CD4-positive, alpha-beta T cell (primary cell): ENCODE data around the gene MGAT5. TPM values are rescaled to one million over a fixed set of nuclear protein-coding genes. Genes with fewer than 3 reads are reported as not detected.
A peak's percentile ranks its signal among the peaks of the same experiment; 100 is the strongest.

ENCODE experiments used
- ATAC-seq: fragments of 200-7000 bp; cut with Tn5 transposase; one replicate; pipeline ENCODE4 v1.10.0; 2022; ENCODE audit warnings: mild to moderate bottlenecking; ENCODE audit not compliant: poor library complexity
- CTCF ChIA-PET: fragments of 350-600 bp; sonication (Branson Sonifier 250); formaldehyde crosslinking; loops from one replicate; lab custom pipeline; 2021; ENCODE audit warnings: antibody characterized with exemption, inconsistent platforms; lab: Charles Lee
- POLR2A ChIA-PET: fragments of 350-600 bp; sonication (Branson Sonifier 250); formaldehyde crosslinking; loops from one replicate; lab custom pipeline; 2021; ENCODE audit warnings: antibody characterized with exemption, inconsistent platforms; lab: Charles Lee
- DNase-seq, 14 experiments: peaks; one replicate each; pipeline ENCODE4 v3.0.0-alpha.2; 2013 to 2020; ENCODE audit warnings: mixed read lengths in 2 of 14
- H3K27ac ChIP-seq, 2 donors: one replicate each; pipeline versions ENCODE4 v1.5.1 to v1.7.0; 2013; ENCODE audit warnings: low read length in 2 of 2, low read depth in 1 of 2, mild to moderate bottlenecking in 1 of 2
- H3K27me3 ChIP-seq, 2 experiments: 1 replicate in 1 of 2; 2 replicates in 1 of 2; pipeline versions ENCODE4 v1.6.1 to v1.7.0; 2013; ENCODE audit warnings: low read length in 2 of 2, control low read depth in 1 of 2, mild to moderate bottlenecking in 1 of 2, moderate library complexity in 1 of 2; ENCODE audit not compliant: insufficient read depth in 2 of 2, control insufficient read depth in 1 of 2
- H3K36me3 ChIP-seq: one replicate; pipeline ENCODE4 v1.6.1; 2013; ENCODE audit warnings: low read length, control low read depth; ENCODE audit not compliant: insufficient read depth
- H3K4me1 ChIP-seq: one replicate; pipeline ENCODE4 v1.6.1; 2013; ENCODE audit warnings: low read length, control low read depth; ENCODE audit not compliant: insufficient read depth
- H3K4me3 ChIP-seq: one replicate; pipeline ENCODE4 v1.5.1; 2013; ENCODE audit warnings: mild to moderate bottlenecking, low read length, moderate library complexity
- H3K9me3 ChIP-seq, 2 experiments: 1 replicate in 1 of 2; 2 replicates in 1 of 2; pipeline versions ENCODE4 v1.6.1 to v1.7.0; 2013; ENCODE audit warnings: low read length in 2 of 2, mild to moderate bottlenecking in 2 of 2, control low read depth in 1 of 2, moderate library complexity in 1 of 2; ENCODE audit not compliant: control insufficient read depth in 1 of 2, insufficient read depth in 1 of 2
- H3K27ac Mint-ChIP-seq: one replicate; pipeline ENCODE4 v1.8.0; 2020; ENCODE audit warnings: mixed read lengths
- H3K27me3 Mint-ChIP-seq: one replicate; pipeline ENCODE4 v1.8.0; 2021; ENCODE audit warnings: mixed read lengths
- H3K36me3 Mint-ChIP-seq: one replicate; pipeline ENCODE4 v1.8.0; 2021; ENCODE audit warnings: low read depth, mixed read lengths
- H3K4me1 Mint-ChIP-seq: one replicate; pipeline ENCODE4 v1.8.0; 2021; ENCODE audit warnings: low read depth, mixed read lengths
- H3K4me3 Mint-ChIP-seq: one replicate; pipeline ENCODE4 v1.8.0; 2020; ENCODE audit warnings: mild to moderate bottlenecking, mixed read lengths
- H3K9me3 Mint-ChIP-seq: one replicate; pipeline ENCODE4 v1.8.0; 2020; ENCODE audit warnings: mixed read lengths
- CTCF ChIP-seq: fragments of 200-600 bp; IDR thresholded peaks from one replicate; pipeline ENCODE4 v1.8.0; 2022; ENCODE audit warnings: antibody characterized with exemption, mild to moderate bottlenecking
- intact Hi-C, 2 experiments: fragments of 100-400 bp; cut with DNase I in 1 of 2; cut with micrococcal nuclease in 1 of 2; formaldehyde crosslinking; loops; one replicate each; pipeline versions ENCODE4 v1.15.1 to v1.9.0; 2023 to 2025; cut with DNase I, micrococcal nuclease
- total RNA-seq, 174 experiments: library from RNA in 2 of 174; stranded (reverse) in 2 of 174; gene quantifications; one replicate each; pipeline ENCODE4 v1.2.3 and lab custom pipeline; 2021 to 2026

MGAT5 gene
- total RNA-seq, 2 experiments from 2014 or later: 77.5 to 77.8 TPM

- DNase-seq (no peak), ATAC-seq (no peak)
- no peak overlapping the region for H3K4me3 ChIP-seq
- CTCF ChIA-PET: no interaction called here
- Mint-ChIP-seq H3K4me1 (peaks cover 74% of the 10 kb centered on the region), H3K36me3 (peaks cover 20% of the 10 kb centered on the region), H3K9me3 (no peaks in the 10 kb centered on the region), H3K4me3 (no peak overlapping the region), H3K27ac (peak overlapping the region; percentile 56), H3K27me3 (no peaks in the 10 kb centered on the region)
- intact Hi-C loops: no loop called here
- TF ChIP-seq CTCF: no peak
- H3K9me3 ChIP-seq: no peaks in the 10 kb centered on the region
- POLR2A ChIA-PET: no interaction called here
- no peak overlapping the region for H3K27ac ChIP-seq
- peaks cover 11% of the 10 kb centered on the region for H3K4me1 ChIP-seq
- H3K27me3 ChIP-seq: no peaks in the 10 kb centered on the region
- peaks cover 10% of the 10 kb centered on the region for H3K36me3 ChIP-seq
Measured at GRCh38 chr2:134300585-134300984, 46.7 kb downstream of the MGAT5 start.

- H3K27me3 Mint-ChIP-seq: no peaks in the 10 kb centered on the region
- intact Hi-C loops: no loop called here
Measured at GRCh38 chr2:134301099-134301927, 47.4 kb downstream of the MGAT5 start.

GRCh38 chr2:134301928-134302260, 48.0 kb downstream of the MGAT5 start:
- ATAC-seq (no peak), DNase-seq (no peak)
- intact Hi-C loops: no loop called here
- no peaks in the 10 kb centered on the region for H3K27me3 Mint-ChIP-seq
- H3K9me3 ChIP-seq: no peaks in the 10 kb centered on the region
- peaks cover 10% of the 10 kb centered on the region for H3K36me3 ChIP-seq
- no peak overlapping the region for H3K4me3 Mint-ChIP-seq
- POLR2A ChIA-PET: interaction anchor here (0.9 to 1.1 kb wide), 2 partner anchors 9 to 12 kb away, joined by 3 read pairs; no protein-coding TSS in a partner anchor
- H3K4me3 ChIP-seq: no peak overlapping the region
- H3K27ac Mint-ChIP-seq: no peak overlapping the region
- peaks cover 11% of the 10 kb centered on the region for H3K4me1 ChIP-seq
- CTCF ChIA-PET: interaction anchor here (0.6 to 1.0 kb wide), 3 partner anchors 20 to 183 kb away, joined by 3 read pairs; no protein-coding TSS in a partner anchor
- H3K9me3 Mint-ChIP-seq: no peaks in the 10 kb centered on the region
- TF ChIP-seq CTCF: no peak
- no peak overlapping the region for H3K27ac ChIP-seq
- peaks cover 88% of the 10 kb centered on the region for H3K4me1 Mint-ChIP-seq
- H3K27me3 ChIP-seq: no peaks in the 10 kb centered on the region
- H3K36me3 Mint-ChIP-seq: peaks cover 14% of the 10 kb centered on the region

More at GRCh38 chr2:134301099-134301927, 47.4 kb downstream of the MGAT5 start:
- Histone ChIP-seq H3K27me3 (no peaks in the 10 kb centered on the region), H3K4me3 (no peak overlapping the region), H3K36me3 (peaks cover 10% of the 10 kb centered on the region), H3K9me3 (no peaks in the 10 kb centered on the region), H3K4me1 (peaks cover 11% of the 10 kb centered on the region), H3K27ac (no peak overlapping the region)
- ChIA-PET CTCF (interaction anchor here (0.9 to 1.0 kb wide), 2 partner anchors 111 to 183 kb away, joined by 3 read pairs; no protein-coding TSS in a partner anchor), POLR2A (interaction anchor here (0.9 to 1.1 kb wide), 2 partner anchors 9 to 11 kb away, joined by 3 read pairs; no protein-coding TSS in a partner anchor)
- DNase-seq (no peak), ATAC-seq (no peak)
- Mint-ChIP-seq H3K4me3 (no peak overlapping the region), H3K27ac (peak overlapping the region; percentile 56), H3K36me3 (peaks cover 20% of the 10 kb centered on the region), H3K9me3 (no peaks in the 10 kb centered on the region), H3K4me1 (peaks cover 82% of the 10 kb centered on the region)
- TF ChIP-seq CTCF: no peak
